Chondrocyte (in vitro differentiated cells): ENCODE results near the gene PDPK1. TPM values are rescaled to one million over a fixed set of nuclear protein-coding genes. Genes with fewer than 3 reads are reported as not detected.

Experiments
- DNase-seq: peaks from one replicate; pipeline ENCODE4 v3.0.0; 2021; ENCODE audit warnings: mixed read lengths, low spot score
- H3K27ac Mint-ChIP-seq: one replicate; pipeline ENCODE4 v1.8.0; 2021; ENCODE audit warnings: mild to moderate bottlenecking, moderate library complexity, mixed read lengths; ENCODE audit not compliant: unreplicated experiment
- H3K27me3 Mint-ChIP-seq: 2 replicates; pipeline ENCODE4 v1.8.0; 2021; ENCODE audit warnings: low read depth, mixed read lengths
- H3K36me3 Mint-ChIP-seq: 2 replicates; pipeline ENCODE4 v1.8.0; 2021; ENCODE audit warnings: low read depth, mixed read lengths
- H3K4me1 Mint-ChIP-seq: 2 replicates; pipeline ENCODE4 v1.8.0; 2021; ENCODE audit warnings: low read depth, mild to moderate bottlenecking, mixed read lengths
- H3K4me3 Mint-ChIP-seq: one replicate; pipeline ENCODE4 v1.8.0; 2021; ENCODE audit warnings: mild to moderate bottlenecking, moderate library complexity, mixed read lengths; ENCODE audit not compliant: unreplicated experiment
- H3K9me3 Mint-ChIP-seq: 2 replicates; pipeline ENCODE4 v1.8.0; 2021; ENCODE audit warnings: low read depth, mixed read lengths
- total RNA-seq: library from RNA; stranded (reverse); gene quantifications from 3 replicates; pipeline ENCODE4 v1.2.1, GENCODE V29; 2021
- TF ChIP-seq, protein P1 (sequence below): fragments of 200-600 bp; sonication (generic); IDR thresholded peaks from 2 replicates; pipeline ENCODE4 v1.5.0; 2021; ENCODE audit warnings: antibody characterized with exemption, mild to moderate bottlenecking, moderate library complexity

The PDPK1 gene
- total RNA-seq, 1 donor from 2014 or later = 39.6 TPM

DNA sequence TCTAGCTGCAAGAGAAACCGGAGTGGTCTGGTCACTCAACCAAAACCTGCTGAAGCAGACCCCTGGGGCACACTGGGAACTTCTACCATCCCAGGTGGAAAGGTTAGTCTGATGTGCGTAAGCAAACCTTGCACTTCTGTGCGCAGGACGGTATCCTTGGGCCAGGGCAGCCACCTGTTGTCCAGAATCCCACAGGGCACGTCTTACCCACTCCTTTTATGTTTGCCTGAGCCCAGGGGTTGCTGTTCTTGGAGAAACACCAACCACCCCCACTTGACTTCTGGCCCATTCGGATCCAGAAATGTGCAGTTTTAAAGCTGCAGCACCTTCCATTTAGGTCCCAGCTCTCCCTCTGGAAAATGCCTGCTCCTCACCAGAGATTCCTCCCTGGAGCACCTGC lies 44.2 kb upstream of the PDPK1 start:
- no peaks in the 10 kb centered on the region for H3K9me3 Mint-ChIP-seq
- no peak overlapping the region for H3K4me3 Mint-ChIP-seq
- no peak for DNase-seq
- TF ChIP-seq, protein P1, sequence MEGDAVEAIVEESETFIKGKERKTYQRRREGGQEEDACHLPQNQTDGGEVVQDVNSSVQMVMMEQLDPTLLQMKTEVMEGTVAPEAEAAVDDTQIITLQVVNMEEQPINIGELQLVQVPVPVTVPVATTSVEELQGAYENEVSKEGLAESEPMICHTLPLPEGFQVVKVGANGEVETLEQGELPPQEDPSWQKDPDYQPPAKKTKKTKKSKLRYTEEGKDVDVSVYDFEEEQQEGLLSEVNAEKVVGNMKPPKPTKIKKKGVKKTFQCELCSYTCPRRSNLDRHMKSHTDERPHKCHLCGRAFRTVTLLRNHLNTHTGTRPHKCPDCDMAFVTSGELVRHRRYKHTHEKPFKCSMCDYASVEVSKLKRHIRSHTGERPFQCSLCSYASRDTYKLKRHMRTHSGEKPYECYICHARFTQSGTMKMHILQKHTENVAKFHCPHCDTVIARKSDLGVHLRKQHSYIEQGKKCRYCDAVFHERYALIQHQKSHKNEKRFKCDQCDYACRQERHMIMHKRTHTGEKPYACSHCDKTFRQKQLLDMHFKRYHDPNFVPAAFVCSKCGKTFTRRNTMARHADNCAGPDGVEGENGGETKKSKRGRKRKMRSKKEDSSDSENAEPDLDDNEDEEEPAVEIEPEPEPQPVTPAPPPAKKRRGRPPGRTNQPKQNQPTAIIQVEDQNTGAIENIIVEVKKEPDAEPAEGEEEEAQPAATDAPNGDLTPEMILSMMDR = no peak
- no peak overlapping the region for H3K27ac Mint-ChIP-seq
- peaks cover 4% of the 10 kb centered on the region for H3K36me3 Mint-ChIP-seq
- peaks cover 4% of the 10 kb centered on the region for H3K4me1 Mint-ChIP-seq
- H3K27me3 Mint-ChIP-seq = no peaks in the 10 kb centered on the region

DNA sequence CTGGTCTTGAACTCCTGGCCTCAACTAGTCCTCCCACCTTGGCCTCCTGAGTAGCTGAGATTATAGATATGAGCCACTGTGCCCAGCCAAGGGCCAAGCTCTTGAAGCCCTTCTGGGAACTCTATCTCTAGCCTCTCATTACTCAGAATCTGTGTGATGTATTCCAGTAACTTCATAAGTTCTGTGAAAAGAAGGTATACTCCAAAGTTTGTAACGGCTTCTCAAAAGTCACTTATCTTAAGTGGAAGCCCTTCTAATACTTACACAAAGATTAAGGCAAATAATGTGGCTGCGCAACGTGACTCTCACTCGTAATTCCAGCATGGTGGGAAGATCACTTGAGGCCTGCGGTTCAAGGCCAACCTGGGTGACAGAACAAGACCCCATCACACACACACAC lies 43.2 kb upstream of the PDPK1 start:
- H3K27ac Mint-ChIP-seq = no peak overlapping the region
- H3K36me3 Mint-ChIP-seq = peaks cover 4% of the 10 kb centered on the region
- no peak for DNase-seq
- no peaks in the 10 kb centered on the region for H3K27me3 Mint-ChIP-seq
- peaks cover 4% of the 10 kb centered on the region for H3K4me1 Mint-ChIP-seq
- TF ChIP-seq, protein P1 = no peak
- H3K4me3 Mint-ChIP-seq = no peak overlapping the region
- H3K9me3 Mint-ChIP-seq = no peaks in the 10 kb centered on the region

DNA sequence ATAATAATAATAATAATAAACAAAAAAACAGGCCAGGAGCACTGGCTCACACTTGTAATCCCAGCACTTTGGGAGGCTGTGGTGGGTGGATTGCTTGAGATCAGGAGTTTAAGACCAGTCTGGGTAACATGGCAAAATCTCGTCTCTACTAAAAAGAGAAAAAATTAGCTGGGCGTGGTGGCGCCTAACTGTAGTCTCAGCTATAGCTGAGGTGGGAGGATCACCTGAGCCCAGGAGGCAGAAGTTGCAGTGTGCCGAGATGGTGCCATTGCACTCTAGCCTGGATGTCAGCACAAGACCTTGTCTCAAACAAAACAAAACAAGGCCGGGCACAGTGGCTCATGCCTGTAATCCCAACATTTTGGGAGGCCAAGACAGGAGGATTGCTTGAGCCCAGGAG lies 42.8 kb upstream of the PDPK1 start:
- H3K27me3 Mint-ChIP-seq = no peaks in the 10 kb centered on the region
- no peak for DNase-seq
- no peak overlapping the region for H3K27ac Mint-ChIP-seq
- TF ChIP-seq, protein P1 = no peak
- no peak overlapping the region for H3K4me3 Mint-ChIP-seq
- H3K36me3 Mint-ChIP-seq = peaks cover 2% of the 10 kb centered on the region
- H3K4me1 Mint-ChIP-seq = peaks cover 4% of the 10 kb centered on the region
- no peaks in the 10 kb centered on the region for H3K9me3 Mint-ChIP-seq

DNA sequence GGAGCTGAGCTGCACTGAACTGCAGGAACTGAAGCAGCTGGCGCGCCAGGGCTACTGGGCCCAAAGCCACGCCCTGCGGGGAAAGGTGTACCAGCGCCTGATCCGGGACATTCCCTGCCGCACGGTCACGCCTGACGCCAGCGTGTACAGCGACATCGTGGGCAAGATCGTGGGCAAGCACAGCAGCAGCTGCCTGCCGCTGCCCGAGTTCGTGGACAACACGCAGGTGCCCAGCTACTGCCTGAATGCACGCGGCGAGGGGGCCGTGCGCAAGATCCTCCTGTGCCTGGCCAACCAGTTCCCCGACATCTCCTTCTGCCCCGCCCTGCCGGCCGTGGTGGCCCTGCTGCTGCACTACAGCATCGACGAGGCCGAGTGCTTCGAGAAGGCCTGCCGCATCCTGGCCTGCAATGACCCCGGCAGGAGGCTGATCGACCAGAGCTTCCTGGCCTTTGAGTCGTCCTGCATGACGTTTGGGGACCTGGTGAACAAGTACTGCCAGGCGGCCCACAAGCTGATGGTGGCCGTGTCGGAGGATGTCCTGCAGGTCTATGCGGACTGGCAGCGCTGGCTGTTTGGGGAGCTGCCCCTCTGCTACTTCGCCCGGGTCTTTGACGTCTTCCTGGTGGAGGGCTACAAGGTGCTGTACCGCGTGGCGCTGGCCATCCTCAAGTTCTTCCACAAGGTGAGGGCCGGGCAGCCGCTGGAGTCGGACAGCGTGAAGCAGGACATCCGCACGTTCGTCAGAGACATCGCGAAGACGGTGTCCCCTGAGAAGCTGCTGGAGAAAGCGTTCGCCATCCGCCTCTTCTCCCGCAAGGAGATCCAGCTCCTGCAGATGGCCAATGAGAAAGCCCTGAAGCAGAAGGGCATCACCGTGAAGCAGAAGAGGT lies 41.4 kb upstream of the PDPK1 start:
- Mint-ChIP-seq H3K4me3 (no peak overlapping the region), H3K4me1 (peaks cover 8% of the 10 kb centered on the region), H3K9me3 (no peaks in the 10 kb centered on the region), H3K27me3 (no peaks in the 10 kb centered on the region), H3K36me3 (peaks cover 2% of the 10 kb centered on the region), H3K27ac (no peak overlapping the region)
- TF ChIP-seq, protein P1 = no peak
- no peak for DNase-seq

DNA sequence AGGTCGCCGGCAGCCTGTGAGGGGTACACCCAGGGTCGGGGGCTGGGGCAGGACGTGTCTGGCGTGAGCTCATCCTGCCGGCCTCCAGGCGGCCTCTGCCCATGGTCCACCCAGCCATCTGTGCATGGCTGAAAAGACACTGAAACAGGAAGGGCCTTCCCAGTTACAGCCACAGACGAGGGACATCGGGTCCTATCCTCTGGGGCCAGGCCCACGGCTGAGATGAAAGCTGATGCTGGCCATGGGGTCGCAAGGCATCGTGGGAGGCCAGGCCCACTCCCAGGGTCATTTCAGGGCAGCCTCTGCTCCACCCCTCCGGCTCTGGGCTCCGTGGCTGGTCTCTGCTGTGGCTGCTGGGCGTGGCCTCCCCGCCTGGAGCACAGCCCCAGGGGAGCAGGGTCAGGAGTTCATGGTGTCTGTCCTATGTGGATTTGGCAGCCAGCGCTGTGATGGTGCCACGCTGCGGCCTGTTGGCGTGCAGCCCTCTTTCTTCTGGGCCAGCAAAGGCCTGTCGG lies 40.6 kb upstream of the PDPK1 start:
- no peaks in the 10 kb centered on the region for H3K27me3 Mint-ChIP-seq
- DNase-seq = no peak
- H3K9me3 Mint-ChIP-seq = no peaks in the 10 kb centered on the region
- H3K4me1 Mint-ChIP-seq = peaks cover 12% of the 10 kb centered on the region
- H3K4me3 Mint-ChIP-seq = no peak overlapping the region
- no peak overlapping the region for H3K27ac Mint-ChIP-seq
- peaks cover 2% of the 10 kb centered on the region for H3K36me3 Mint-ChIP-seq
- TF ChIP-seq, protein P1 = no peak
